Natural killer cell (primary cell): Measurements from ENCODE around the gene RPS17. TPM values are rescaled to one million over a fixed set of nuclear protein-coding genes. Genes with fewer than 3 reads are reported as not detected.
"Not testable (repeated sequence)": the region's sequence is repeated elsewhere in the genome, so short reads cannot be mapped to it uniquely, and the experiment has no call there.

Experiments used
- ATAC-seq, 3 donors: fragments of 150-1000 bp in 2 of 3; fragments of 200-7000 bp in 1 of 3; cut with Tn5 transposase; 1 replicate in 1 of 3; 2 replicates in 2 of 3; pipeline ENCODE4 v1.10.0; 2021; ENCODE audit warnings: mild to moderate bottlenecking in 2 of 3, moderate library complexity in 2 of 3
- DNase-seq, 2 donors: peaks; one replicate each; pipeline versions ENCODE4 v3.0.0 to v3.0.0-alpha.2; 2013 to 2021; ENCODE audit warnings: mixed read lengths in 1 of 2
- H3K27ac ChIP-seq: one replicate; pipeline ENCODE4 v1.5.1; 2013; ENCODE audit warnings: mild to moderate bottlenecking, low read length
- H3K27me3 ChIP-seq: one replicate; pipeline ENCODE4 v1.6.1; 2013; ENCODE audit warnings: low read length; ENCODE audit not compliant: control insufficient read depth, insufficient read depth
- H3K36me3 ChIP-seq: one replicate; pipeline ENCODE4 v1.6.1; 2013; ENCODE audit warnings: low read length; ENCODE audit not compliant: control insufficient read depth, insufficient read depth
- H3K4me1 ChIP-seq: one replicate; pipeline ENCODE4 v1.6.1; 2013; ENCODE audit warnings: low read length; ENCODE audit not compliant: control insufficient read depth, insufficient read depth
- H3K4me3 ChIP-seq: one replicate; pipeline ENCODE4 v1.5.1; 2013; ENCODE audit warnings: low read length
- H3K9me3 ChIP-seq: one replicate; pipeline ENCODE4 v1.6.1; 2013; ENCODE audit warnings: low read length; ENCODE audit not compliant: control insufficient read depth, insufficient read depth
- H3K27ac Mint-ChIP-seq, 2 donors: one replicate each; pipeline ENCODE4 v1.8.0; 2022; ENCODE audit warnings: mild to moderate bottlenecking in 2 of 2, mixed read lengths in 2 of 2, moderate library complexity in 1 of 2
- H3K27me3 Mint-ChIP-seq, 2 donors: one replicate each; pipeline ENCODE4 v1.8.0; 2022; ENCODE audit warnings: low read depth in 2 of 2, mixed read lengths in 2 of 2
- H3K36me3 Mint-ChIP-seq: one replicate; pipeline ENCODE4 v1.8.0; 2022; ENCODE audit warnings: mixed read lengths
- H3K4me1 Mint-ChIP-seq, 2 donors: one replicate each; pipeline ENCODE4 v1.8.0; 2022; ENCODE audit warnings: mixed read lengths in 2 of 2
- H3K4me3 Mint-ChIP-seq: one replicate; pipeline ENCODE4 v1.8.0; 2022; ENCODE audit warnings: mild to moderate bottlenecking, moderate library complexity, mixed read lengths
- H3K9me3 Mint-ChIP-seq, 2 donors: one replicate each; pipeline ENCODE4 v1.8.0; 2022; ENCODE audit warnings: mixed read lengths in 2 of 2
- CTCF ChIP-seq: fragments of 200-600 bp; IDR thresholded peaks from one replicate; pipeline ENCODE4 v1.8.0; 2022; ENCODE audit warnings: antibody characterized with exemption
- WGBS: methylation state at CpG from one replicate; pipeline ENCODE4 v1.1.7; 2013; ENCODE audit warnings: missing lambda C conversion rate; ENCODE audit not compliant: insufficient coverage; 5-methylcytosine and 5-hydroxymethylcytosine counted together
- intact Hi-C: fragments of 100-400 bp; cut with micrococcal nuclease; formaldehyde crosslinking; loops from one replicate; pipeline ENCODE4 v1.14.2; 2022
- total RNA-seq, 4 donors: library from RNA; stranded (reverse); fragments of 120-200 nt in 1 of 4; gene quantifications; one replicate each; pipeline versions ENCODE4 v1.2.3 to v1.2.4, GENCODE V29; 2013 to 2022

The RPS17 gene
- total RNA-seq, 3 donors from 2014 or later (not counting 1 experiment from before 2014, with no cell fraction given), result 1,035 to 1,314 (median 1,130) TPM

GRCh38 chr15:82531496-82532382 is 8.5 kb downstream of the RPS17 start:
- Histone ChIP-seq H3K27ac (no peak overlapping the region), H3K9me3 (no peaks in the 10 kb centered on the region), H3K4me1 (peaks cover 7% of the 10 kb centered on the region), H3K4me3 (no peak overlapping the region), H3K36me3 (peaks cover 9% of the 10 kb centered on the region), H3K27me3 (no peaks in the 10 kb centered on the region)
- ATAC-seq, result no peak
- Mint-ChIP-seq H3K27ac (peak overlapping the region in 1 of 2 donors; percentile 65), H3K4me3 (no peak overlapping the region), H3K36me3 (peaks cover 8% of the 10 kb centered on the region), H3K4me1 (peaks cover 7 to 18% of the 10 kb centered on the region in 2 donors), H3K9me3 (no peaks in the 10 kb centered on the region), H3K27me3 (no peaks in the 10 kb centered on the region)
- intact Hi-C loops, result no loop called here
- 91% methylated on average over 11 of the region's 11 CpGs for WGBS
- no peak for TF ChIP-seq CTCF
- no peak for DNase-seq

- Histone ChIP-seq H3K27ac (no peak overlapping the region), H3K4me1 (peaks cover 7% of the 10 kb centered on the region), H3K9me3 (no peaks in the 10 kb centered on the region), H3K27me3 (no peaks in the 10 kb centered on the region), H3K4me3 (no peak overlapping the region), H3K36me3 (no peaks in the 10 kb centered on the region)
- DNase-seq (peak; percentile 65 to 84), ATAC-seq (peak; percentile 92 to 97 (median 92))
- Mint-ChIP-seq H3K4me3 (peak overlapping the region; percentile 40), H3K27me3 (no peaks in the 10 kb centered on the region), H3K36me3 (peaks cover 7% of the 10 kb centered on the region), H3K4me1 (peaks cover 6 to 10% of the 10 kb centered on the region in 2 donors), H3K27ac (peak overlapping the region in 1 of 2 donors; percentile 83), H3K9me3 (no peaks in the 10 kb centered on the region)
- intact Hi-C loops, result no loop called here
- 34% methylated on average over 10 of the region's 10 CpGs for WGBS
- TF ChIP-seq CTCF, result peak; percentile 75
Measured at GRCh38 chr15:82530606-82531379, 9.5 kb downstream of the RPS17 start.

- no peak for TF ChIP-seq CTCF
- Histone ChIP-seq H3K27ac (no peak overlapping the region), H3K36me3 (no peaks in the 10 kb centered on the region), H3K9me3 (no peaks in the 10 kb centered on the region), H3K4me3 (no peak overlapping the region), H3K4me1 (peaks cover 7% of the 10 kb centered on the region), H3K27me3 (no peaks in the 10 kb centered on the region)
- 99% methylated on average over 3 of the region's 3 CpGs for WGBS
- Mint-ChIP-seq H3K4me1 (peaks cover 6 to 10% of the 10 kb centered on the region in 2 donors), H3K27me3 (no peaks in the 10 kb centered on the region), H3K27ac (no peak overlapping the region), H3K36me3 (peaks cover 7% of the 10 kb centered on the region), H3K9me3 (no peaks in the 10 kb centered on the region), H3K4me3 (no peak overlapping the region)
- DNase-seq (no peak), ATAC-seq (no peak)
- intact Hi-C loops, result no loop called here
Measured at GRCh38 chr15:82530006-82530405, 10.3 kb downstream of the RPS17 start.

- H3K4me3 ChIP-seq, H3K4me3 Mint-ChIP-seq, H3K27me3 Mint-ChIP-seq, H3K27ac ChIP-seq, H3K4me1 Mint-ChIP-seq, intact Hi-C loops, ATAC-seq, H3K9me3 ChIP-seq, H3K27ac Mint-ChIP-seq, H3K9me3 Mint-ChIP-seq, H3K36me3 ChIP-seq, H3K36me3 Mint-ChIP-seq, H3K27me3 ChIP-seq, H3K4me1 ChIP-seq: not testable (repeated sequence)
- DNase-seq, result peak in 1 of 2 donors; percentile 58
- WGBS, result no CpG with 5 or more reads among the region's 48 CpGs
Measured at GRCh38 chr15:82513587-82513986, 26.7 kb downstream of the RPS17 start.

GRCh38 chr15:82507693-82508092 is 32.6 kb downstream of the RPS17 start:
- H3K27me3 ChIP-seq, H3K9me3 Mint-ChIP-seq, H3K27ac ChIP-seq, H3K36me3 Mint-ChIP-seq, H3K4me3 Mint-ChIP-seq, H3K4me1 ChIP-seq, H3K4me3 ChIP-seq, H3K27ac Mint-ChIP-seq, DNase-seq, H3K9me3 ChIP-seq, H3K27me3 Mint-ChIP-seq, H3K4me1 Mint-ChIP-seq, H3K36me3 ChIP-seq, intact Hi-C loops: not testable (repeated sequence)
- ATAC-seq, result peak in 1 of 3 donors; percentile 36
- no CpG with 5 or more reads among the region's 4 CpGs for whole genome bisulfite sequencing
